Ovary (tissue), 9 donors: ENCODE results near the gene SMIM12. TPM values are rescaled to one million over a fixed set of nuclear protein-coding genes. Genes with fewer than 3 reads are reported as not detected.

ENCODE experiments used
- DNase-seq, 5 donors: peaks; one replicate each; pipeline ENCODE4 v3.0.0-alpha.2; 2019 to 2020
- H3K27ac ChIP-seq, 2 donors: fragments of 200-600 bp; one replicate each; pipeline versions ENCODE4 v1.5.1 to v1.8.0; 2019 to 2022
- H3K27me3 ChIP-seq: fragments of 200-600 bp; one replicate; pipeline ENCODE4 v1.8.0; 2022
- H3K36me3 ChIP-seq: fragments of 200-600 bp; sonication (generic); one replicate; pipeline ENCODE4 v1.5.1; 2019
- H3K4me1 ChIP-seq: one replicate; pipeline ENCODE4 v1.8.1; 2013; ENCODE audit warnings: mild to moderate bottlenecking, moderate library complexity; ENCODE audit not compliant: insufficient read depth
- H3K4me3 ChIP-seq: fragments of 200-600 bp; sonication (generic); one replicate; pipeline ENCODE4 v1.5.1; 2017
- H3K9me3 ChIP-seq, 2 donors: fragments of 200-600 bp in 1 of 2; sonication (generic) in 1 of 2; one replicate each; pipeline versions ENCODE4 v1.5.1 to v1.8.1; 2013 to 2019; ENCODE audit warnings: mild to moderate bottlenecking in 1 of 2, moderate library complexity in 1 of 2
- EP300 ChIP-seq: sonication (generic); formaldehyde crosslinking; IDR thresholded peaks from one replicate; pipeline ENCODE4 v1.6.1; 2017; ENCODE audit warnings: antibody characterized with exemption
- POLR2A ChIP-seq: fragments of 450-650 bp; IDR thresholded peaks from one replicate; pipeline ENCODE4 v1.6.1; 2017; ENCODE audit warnings: antibody characterized with exemption, mild to moderate bottlenecking, moderate library complexity
- WGBS, 3 donors: extraction: QIAGEN DNeasy Blood & Tissue Kit in 1 of 3; methylation state at CpG; one replicate each; pipeline versions ENCODE4 v1.1.5 to v1.1.7; 2013 to 2017; 5-methylcytosine and 5-hydroxymethylcytosine counted together
- intact Hi-C, 4 donors: fragments of 100-400 bp; cut with DNase I; formaldehyde crosslinking; loops; one replicate each; pipeline versions ENCODE4 v1.11.0 to v1.15.1; 2022 to 2023
- polyA plus RNA-seq, 2 donors: library from polyadenylated mRNA; stranded (reverse); fragments of 200-250 nt in 1 of 2; fragments of 350-450 nt in 1 of 2; fragmentation: Illumina TruSeq in 1 of 2; extraction: RNeasy Lipid Tissue Mini Kit (QIAGEN cat#74804) in 1 of 2; gene quantifications; one replicate each; pipeline ENCODE4 v1.2.3, GENCODE V29; 2013 to 2014
- total RNA-seq, 7 donors: library from RNA; depleted of rRNA in 2 of 7; stranded (reverse); fragments of >200 nt in 2 of 7; fragmentation: NEBNext Ultra II Directional in 3 of 7; extraction: Animal tissue kit (Norgen Biotek cat#: 25700) in 3 of 7; gene quantifications; one replicate each; pipeline versions ENCODE4 v1.1.0 to v1.2.4, GENCODE V29; 2016 to 2023
- TF ChIP-seq, protein P1 (sequence below), 3 donors: fragments of 450-650 bp in 2 of 3; fragments of 200-600 bp in 1 of 3; IDR thresholded peaks; one replicate each; pipeline versions ENCODE4 v1.5.1 to v1.8.0; 2016 to 2022; ENCODE audit warnings: antibody characterized with exemption in 3 of 3, mild to moderate bottlenecking in 1 of 3
- donor health status: DM: no; HTN: no; CAD: no; lungs with moderate emphysema.
- donor health status: DM: no; HTN: no; CAD: no.
- donor health status: Bipolar disorder and iron deficiency.
- donor health status: DM: yes; HTN: yes; CAD: no.
- donor health status: DM: no; HTN: no; CAD: no.
- donor health status: DM: yes; HTN: yes; CAD: no.

SMIM12 gene
- total and polyA plus RNA-seq, 9 donors, result 15.4 to 32.3 (median 24.4) TPM

DNA sequence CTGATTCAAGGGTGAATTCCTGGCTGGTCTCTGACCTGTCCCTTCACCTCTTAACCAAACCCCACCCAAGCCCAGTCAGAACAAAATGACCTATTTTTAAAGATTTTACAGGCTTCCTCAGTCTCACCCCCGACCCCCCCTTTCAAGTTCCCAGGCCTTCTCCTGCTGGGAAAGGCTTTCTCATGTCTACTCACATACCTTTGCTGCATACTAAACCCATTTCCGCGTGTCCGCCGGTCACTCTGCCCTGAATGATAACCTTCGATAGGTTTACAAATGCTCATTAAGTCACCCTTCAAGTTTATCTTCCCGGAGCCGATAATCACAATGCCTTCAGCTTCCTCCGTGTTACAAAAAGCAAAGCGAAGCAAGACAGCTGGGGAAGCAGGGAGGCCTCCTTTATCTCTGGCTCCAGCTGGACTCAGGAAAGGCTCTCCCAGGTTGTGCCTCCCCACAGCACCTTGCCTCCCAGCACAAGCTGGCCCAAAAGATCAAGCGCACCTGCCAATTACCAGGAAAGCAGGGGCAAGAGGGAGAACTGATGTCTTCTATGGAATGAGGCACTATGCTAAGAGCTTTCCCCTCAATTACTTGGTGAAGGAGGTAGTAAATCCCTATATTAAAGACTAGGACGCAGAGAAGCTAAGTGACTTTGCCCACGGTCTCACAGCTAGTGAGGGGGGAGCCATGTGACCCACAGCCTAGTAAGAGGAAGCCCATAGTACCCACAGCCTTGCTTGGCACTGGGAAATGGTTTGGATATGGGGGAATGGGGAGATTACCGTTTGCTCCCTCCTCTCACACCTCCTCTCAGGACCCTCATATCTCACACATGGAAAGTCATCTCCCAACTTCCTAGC lies 15.9 kb downstream of the SMIM12 start:
- peak in 1 of 5 donors; percentile 10 for DNase-seq
- WGBS, 3 donors, result 28 to 46% (median 39%) methylated on average over 14 of the region's 14 CpGs
- H3K4me3 ChIP-seq, result no peak overlapping the region
- H3K27me3 ChIP-seq, result no peaks in the 10 kb centered on the region
- no peaks in the 10 kb centered on the region for H3K9me3 ChIP-seq
- H3K4me1 ChIP-seq, result no peaks in the 10 kb centered on the region
- TF ChIP-seq, protein P1, sequence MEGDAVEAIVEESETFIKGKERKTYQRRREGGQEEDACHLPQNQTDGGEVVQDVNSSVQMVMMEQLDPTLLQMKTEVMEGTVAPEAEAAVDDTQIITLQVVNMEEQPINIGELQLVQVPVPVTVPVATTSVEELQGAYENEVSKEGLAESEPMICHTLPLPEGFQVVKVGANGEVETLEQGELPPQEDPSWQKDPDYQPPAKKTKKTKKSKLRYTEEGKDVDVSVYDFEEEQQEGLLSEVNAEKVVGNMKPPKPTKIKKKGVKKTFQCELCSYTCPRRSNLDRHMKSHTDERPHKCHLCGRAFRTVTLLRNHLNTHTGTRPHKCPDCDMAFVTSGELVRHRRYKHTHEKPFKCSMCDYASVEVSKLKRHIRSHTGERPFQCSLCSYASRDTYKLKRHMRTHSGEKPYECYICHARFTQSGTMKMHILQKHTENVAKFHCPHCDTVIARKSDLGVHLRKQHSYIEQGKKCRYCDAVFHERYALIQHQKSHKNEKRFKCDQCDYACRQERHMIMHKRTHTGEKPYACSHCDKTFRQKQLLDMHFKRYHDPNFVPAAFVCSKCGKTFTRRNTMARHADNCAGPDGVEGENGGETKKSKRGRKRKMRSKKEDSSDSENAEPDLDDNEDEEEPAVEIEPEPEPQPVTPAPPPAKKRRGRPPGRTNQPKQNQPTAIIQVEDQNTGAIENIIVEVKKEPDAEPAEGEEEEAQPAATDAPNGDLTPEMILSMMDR (IDR thresholded peaks at IDR 0.05), result no peak
- TF ChIP-seq EP300, result no peak
- no peak overlapping the region for H3K27ac ChIP-seq
- intact Hi-C loops, result no loop called here
- no peaks in the 10 kb centered on the region for H3K36me3 ChIP-seq

DNA sequence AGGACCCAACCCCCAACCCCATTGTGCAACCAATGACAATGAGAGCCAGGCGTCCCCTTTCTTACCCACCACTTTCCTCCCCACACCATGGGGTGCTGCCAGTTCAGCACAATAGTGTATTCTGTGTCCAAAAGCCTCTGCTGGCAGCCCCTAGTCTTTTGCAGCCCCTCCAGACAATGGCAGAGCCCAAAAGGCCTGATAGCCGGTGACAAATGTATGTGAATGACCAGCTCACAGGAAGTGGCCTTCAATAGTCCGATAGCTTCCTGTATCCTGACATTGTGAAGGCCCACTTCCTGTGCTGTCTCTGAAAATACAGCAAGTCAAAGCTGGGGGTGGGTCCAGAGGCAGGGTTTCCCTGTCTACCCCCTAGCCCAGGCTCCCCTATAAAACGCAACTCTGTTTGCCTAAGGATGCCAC lies 16.6 kb downstream of the SMIM12 start:
- peak in 1 of 5 donors; percentile 6 for DNase-seq
- no peak overlapping the region for H3K27ac ChIP-seq

GRCh38 chr1:34842073-34842472 lies 17.5 kb downstream of the SMIM12 start:
- H3K27ac ChIP-seq, result no peak overlapping the region
- no peak overlapping the region for H3K4me3 ChIP-seq
- H3K9me3 ChIP-seq, result no peaks in the 10 kb centered on the region
- WGBS, 3 donors, result 64 to 90% (median 82%) methylated on average over 3 of the region's 3 CpGs
- DNase-seq, result no peak
- no peaks in the 10 kb centered on the region for H3K4me1 ChIP-seq
- TF ChIP-seq EP300, result no peak
- TF ChIP-seq, protein P1 (IDR thresholded peaks at IDR 0.05), result no peak
- no peak for TF ChIP-seq POLR2A
- intact Hi-C loops, result no loop called here
- H3K36me3 ChIP-seq, result no peaks in the 10 kb centered on the region
- no peaks in the 10 kb centered on the region for H3K27me3 ChIP-seq

More for the DNA sequence above, 16.6 kb downstream of the SMIM12 start:
- H3K27me3 ChIP-seq, result no peaks in the 10 kb centered on the region
- H3K4me3 ChIP-seq, result no peak overlapping the region
- no peak for TF ChIP-seq EP300
- no peak for TF ChIP-seq POLR2A
- TF ChIP-seq, protein P1 (IDR thresholded peaks at IDR 0.05), result no peak
- intact Hi-C loops, result no loop called here
- no peaks in the 10 kb centered on the region for H3K36me3 ChIP-seq
- no peaks in the 10 kb centered on the region for H3K4me1 ChIP-seq
- H3K9me3 ChIP-seq, result no peaks in the 10 kb centered on the region
- WGBS, 3 donors, result 86 to 92% (median 88%) methylated on average over 4 of the region's 4 CpGs

- Histone ChIP-seq H3K9me3 (no peaks in the 10 kb centered on the region), H3K27ac (no peak overlapping the region), H3K36me3 (no peaks in the 10 kb centered on the region), H3K4me3 (no peak overlapping the region), H3K27me3 (no peaks in the 10 kb centered on the region), H3K4me1 (no peaks in the 10 kb centered on the region)
- DNase-seq, result no peak
- 82 to 87% (median 86%) methylated on average over 3 of the region's 3 CpGs for WGBS, 3 donors
- intact Hi-C loops, result no loop called here
- no peak for TF ChIP-seq EP300
- TF ChIP-seq POLR2A, result no peak
- TF ChIP-seq, protein P1 (IDR thresholded peaks at IDR 0.05), result no peak
These were observed 19.1 kb downstream of the SMIM12 start for GRCh38 chr1:34840426-34840825.
